Activated CD4-positive, alpha-beta T cell treated with anti-CD3 and anti-CD28 coated beads for 24 hours (primary cell): Measurements from ENCODE around the gene IL17RA.
A peak's percentile ranks its signal among the peaks of the same experiment; 100 is the strongest.
"Not testable (repeated sequence)": the region's sequence is repeated elsewhere in the genome, so short reads cannot be mapped to it uniquely, and the experiment has no call there.

Source experiments
- DNase-seq, 2 donors: peaks; one replicate each; pipeline ENCODE4 v3.0.0-alpha.2; 2020; ENCODE audit warnings: low read depth in 2 of 2

The IL17RA gene

DNA sequence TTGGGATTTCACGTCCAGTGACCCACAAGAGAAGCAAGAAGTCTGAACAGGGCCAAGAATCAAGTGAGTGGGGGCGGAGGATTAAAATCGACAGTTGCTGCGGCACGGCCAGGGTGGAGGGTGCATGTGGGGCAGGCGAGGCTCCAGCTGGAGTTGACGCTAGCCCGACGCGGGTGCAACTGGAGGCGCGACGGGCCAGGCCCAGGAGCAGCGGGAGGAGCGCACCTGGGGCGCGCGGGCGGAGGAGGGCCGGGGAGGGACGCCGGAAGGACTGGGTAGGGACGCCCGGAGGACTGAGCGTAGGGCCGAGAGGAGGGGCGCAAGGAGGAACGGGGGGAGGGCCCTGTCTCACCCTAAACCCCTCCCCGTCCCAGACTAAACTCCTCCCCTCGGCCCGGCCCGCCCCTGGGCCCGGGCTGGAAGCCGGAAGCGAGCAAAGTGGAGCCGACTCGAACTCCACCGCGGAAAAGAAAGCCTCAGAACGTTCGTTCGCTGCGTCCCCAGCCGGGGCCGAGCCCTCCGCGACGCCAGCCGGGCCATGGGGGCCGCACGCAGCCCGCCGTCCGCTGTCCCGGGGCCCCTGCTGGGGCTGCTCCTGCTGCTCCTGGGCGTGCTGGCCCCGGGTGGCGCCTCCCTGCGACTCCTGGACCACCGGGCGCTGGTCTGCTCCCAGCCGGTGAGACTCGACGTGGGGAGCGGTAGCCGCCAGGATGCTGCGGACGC is at the start of gene IL17RA:
Gene IL17RA (plus strand): TSS at position 447 of the 723 bp plus-strand sequence. CDS start 92 bp downstream, at position 539.
- peak; percentile 89 to 91 for DNase-seq

DNA sequence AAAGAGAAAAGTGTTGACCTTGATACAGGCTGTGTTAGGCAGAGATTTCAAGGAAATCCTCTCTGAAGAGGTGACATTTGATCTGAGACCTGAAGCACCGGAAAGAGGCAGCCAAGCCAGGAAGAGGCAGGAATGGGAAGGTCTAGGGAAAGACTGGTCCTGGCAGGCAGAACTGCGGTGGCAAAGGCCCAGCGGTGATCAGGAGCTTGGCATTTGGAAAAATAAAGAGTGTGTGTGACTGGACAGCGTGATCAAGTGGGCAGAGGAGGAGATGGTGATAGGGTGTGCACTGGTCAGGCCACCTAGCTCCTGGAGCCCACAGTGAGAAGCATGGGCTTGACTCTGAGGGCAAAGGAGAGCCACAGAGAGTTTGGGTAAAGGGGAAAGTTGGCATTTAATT is 49.6 kb upstream of the IL17RA start:
- DNase-seq, result no peak

DNA sequence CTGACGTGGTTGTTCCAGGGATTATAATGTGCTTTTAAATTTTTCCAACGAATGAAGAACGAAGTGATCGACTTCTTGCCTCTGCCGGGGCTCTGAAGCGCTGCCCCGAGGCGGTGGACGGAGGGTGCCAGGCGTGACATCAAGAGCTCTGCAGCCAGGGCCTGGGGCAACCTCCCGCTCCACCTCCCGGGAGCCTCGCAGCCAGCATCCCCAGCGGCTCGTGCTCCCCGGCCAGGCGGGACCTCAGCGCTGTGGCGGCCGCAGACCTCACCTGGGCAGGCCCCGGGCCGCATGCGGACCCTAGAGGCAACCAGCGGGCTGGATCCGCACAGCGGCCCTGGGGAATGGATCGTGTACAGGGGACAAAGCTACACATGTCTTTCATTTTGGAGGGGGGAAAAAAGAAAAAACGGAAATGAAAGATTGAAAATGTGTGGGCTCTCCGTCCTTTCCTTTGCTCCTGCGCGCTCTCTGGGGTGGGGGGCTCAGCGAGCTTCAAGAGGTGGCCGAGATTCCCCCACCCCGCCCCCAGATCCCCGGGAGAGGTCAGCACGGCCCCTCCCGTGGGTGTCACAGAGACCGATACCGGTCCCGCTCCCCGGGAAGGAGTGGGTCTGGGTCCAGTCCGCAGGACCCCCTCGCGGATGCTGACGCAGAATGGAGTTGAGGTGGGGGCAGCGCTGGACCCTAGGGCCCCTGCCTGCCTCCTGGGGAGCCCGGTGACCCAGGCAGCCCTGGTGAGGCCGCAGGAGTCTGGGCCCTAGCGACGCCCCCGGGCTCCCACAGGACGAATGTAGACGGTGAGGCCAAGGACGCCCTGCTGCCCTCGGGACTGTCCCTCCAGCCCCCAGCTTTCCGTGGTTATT is 48.6 kb upstream of the IL17RA start:
- DNase-seq, result not testable (repeated sequence)

DNA sequence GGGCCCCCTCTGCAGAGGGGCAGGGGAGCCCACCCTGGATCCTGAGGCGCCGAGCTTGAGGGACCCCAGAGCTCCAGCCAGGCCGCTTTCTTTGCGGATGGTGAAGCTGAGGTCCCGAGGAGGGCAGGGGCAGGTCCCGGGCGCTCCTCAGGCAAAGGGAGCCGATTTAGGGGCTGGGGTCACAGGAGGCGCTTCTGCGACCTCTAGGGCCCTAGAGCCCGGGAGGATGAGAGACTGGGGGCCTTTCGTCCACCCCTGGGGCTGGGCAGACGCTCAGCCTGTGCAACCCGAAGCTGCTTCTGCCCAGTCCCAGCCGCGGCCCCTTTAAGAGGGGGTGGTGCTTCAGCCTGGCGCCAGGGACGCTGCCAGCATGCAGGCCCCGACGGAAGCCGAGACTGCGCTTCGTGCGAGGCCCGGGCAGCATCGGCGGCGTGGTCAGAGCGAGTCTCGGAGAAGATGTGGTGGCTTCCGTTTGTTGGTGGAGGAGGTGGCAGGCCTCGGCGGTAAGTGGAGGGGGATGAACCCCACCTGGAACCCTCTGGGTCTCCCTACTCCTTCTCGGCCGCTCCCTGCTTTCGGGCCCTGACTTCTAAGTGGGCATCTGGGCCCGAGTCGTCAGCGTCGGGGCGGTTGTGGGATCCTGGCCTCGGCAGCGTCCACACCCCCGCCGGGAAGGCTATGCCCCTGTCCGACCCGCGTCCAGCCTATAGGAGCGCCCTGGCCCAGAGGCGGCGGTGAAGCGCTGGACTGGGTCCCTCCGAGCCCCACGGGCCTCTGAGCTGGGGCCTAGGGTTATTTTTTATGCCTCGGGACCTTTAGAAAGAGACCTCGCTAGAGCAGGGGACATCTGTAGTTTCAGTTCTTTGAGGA is 47.7 kb upstream of the IL17RA start:
- not testable (repeated sequence) for DNase-seq

- no peak for DNase-seq
Observed at GRCh38 chr22:17043521-17043920, 41.3 kb upstream of the IL17RA start.

GRCh38 chr22:17046566-17047348 is 38.0 kb upstream of the IL17RA start:
- no peak for DNase-seq

- no peak for DNase-seq
Observed at GRCh38 chr22:17047656-17048055, 37.1 kb upstream of the IL17RA start.

DNA sequence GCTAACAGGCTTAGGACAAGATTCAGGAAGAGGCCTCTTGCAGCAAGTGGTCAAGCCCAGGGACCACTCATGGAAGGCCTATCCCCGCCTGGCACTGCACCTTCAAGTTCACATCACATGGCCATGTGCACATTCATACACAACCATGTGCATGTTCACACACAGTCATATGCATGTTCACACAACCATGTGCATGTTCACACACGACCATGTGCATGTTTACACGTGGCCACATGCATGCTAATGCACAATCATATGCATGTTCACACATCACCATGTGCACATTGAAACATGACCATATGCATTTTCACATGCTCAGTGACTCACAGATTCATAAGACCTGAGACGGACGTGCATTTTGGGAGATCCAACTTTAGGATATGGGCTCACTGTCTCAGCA is 28.7 kb upstream of the IL17RA start:
- DNase-seq, result no peak

- no peak for DNase-seq
Observed at GRCh38 chr22:17056807-17057206, 28.0 kb upstream of the IL17RA start.

DNA sequence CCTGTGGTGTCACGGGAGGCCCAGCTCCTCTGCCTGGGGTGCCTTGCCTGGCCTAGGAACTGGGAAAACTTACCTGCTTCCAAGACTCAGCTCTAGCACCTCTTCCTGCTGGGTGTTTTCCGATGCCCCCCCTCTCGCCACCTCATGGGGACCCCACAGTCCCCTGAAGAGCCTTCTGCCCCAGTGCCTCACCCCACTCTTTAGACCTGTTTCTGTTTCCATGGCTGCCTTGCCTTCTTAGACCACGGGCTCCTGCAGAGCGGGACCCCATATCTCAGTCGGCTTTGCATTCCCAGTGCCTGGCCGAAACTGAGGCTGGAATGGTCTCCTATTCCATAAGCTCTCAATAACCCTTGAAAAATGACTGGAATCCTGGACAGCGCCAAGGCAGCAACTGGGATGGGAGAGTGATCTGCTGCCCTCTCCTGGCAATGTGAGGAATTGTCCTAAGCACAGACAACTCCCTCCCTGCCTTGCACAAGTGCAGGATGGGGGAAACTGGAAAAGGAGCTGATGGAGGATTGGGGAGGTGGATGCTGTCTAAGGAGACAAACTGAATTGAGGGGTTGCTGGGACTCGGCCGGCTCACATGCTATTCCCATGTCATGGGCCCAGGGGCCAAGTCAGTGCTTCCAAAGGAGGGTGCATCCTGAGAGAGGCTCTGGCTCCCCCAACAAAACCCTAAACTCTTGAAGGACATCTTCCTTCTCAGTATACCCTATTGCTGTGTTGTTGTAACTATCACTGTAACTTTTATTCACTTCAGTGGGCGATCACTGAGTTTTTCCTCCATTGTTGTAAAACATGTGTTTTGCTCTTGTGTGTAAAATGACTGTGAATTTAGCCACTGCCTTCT is 26.6 kb upstream of the IL17RA start:
- peak; percentile 13 to 34 for DNase-seq

GRCh38 chr22:17060126-17060525 is 24.7 kb upstream of the IL17RA start:
- DNase-seq, result no peak

DNA sequence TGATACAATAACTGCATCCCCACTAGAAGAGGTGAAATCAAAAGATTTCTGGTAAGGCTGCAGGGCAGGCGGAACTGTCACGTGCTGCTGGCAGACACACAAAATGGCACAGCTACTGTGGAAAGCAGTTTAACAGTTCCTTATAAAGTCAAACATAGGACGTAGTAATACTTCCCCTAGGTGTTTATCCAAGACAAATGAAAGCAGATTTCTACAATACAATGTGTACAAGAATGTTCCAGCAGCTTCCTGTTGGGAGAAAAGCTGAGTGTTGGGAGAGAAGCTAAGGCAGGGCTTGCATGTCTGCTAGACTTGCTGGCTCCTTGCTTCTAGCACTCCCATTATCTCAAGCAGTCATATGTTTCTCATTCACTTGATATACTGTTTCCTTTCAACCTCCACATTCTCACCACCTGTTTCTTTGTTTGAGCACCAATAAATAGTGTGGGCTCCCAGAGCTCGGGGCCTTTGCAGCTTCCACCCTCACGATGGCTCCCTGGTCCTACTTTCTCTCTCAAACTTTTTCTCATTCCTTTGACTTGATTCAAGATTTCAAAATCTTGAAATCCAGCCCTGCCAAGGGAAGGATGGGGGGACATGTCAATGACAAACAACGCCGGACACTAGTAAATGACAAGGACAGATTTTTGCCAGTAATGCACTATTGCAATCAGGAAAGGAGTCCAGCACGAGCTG is 21.2 kb upstream of the IL17RA start:
- no peak for DNase-seq

- no peak for DNase-seq
Observed at GRCh38 chr22:17064498-17065100, 20.2 kb upstream of the IL17RA start.

GRCh38 chr22:17065433-17065832 is 19.4 kb upstream of the IL17RA start:
- DNase-seq, result no peak

- DNase-seq, result no peak
Observed at GRCh38 chr22:17072877-17073276, 11.9 kb upstream of the IL17RA start.

GRCh38 chr22:17074648-17075002 is 10.2 kb upstream of the IL17RA start:
- DNase-seq, result no peak

GRCh38 chr22:17077255-17077654 is 7.5 kb upstream of the IL17RA start:
- no peak for DNase-seq

GRCh38 chr22:17079572-17079971 is 5.2 kb upstream of the IL17RA start:
- no peak for DNase-seq

- no peak for DNase-seq
Observed at GRCh38 chr22:17083255-17083654, 1.5 kb upstream of the IL17RA start.
